ENCODE measurements around the gene C2orf66. TPM values are rescaled to one million over a fixed set of nuclear protein-coding genes. Genes with fewer than 3 reads are reported as not detected.

The C2orf66 gene
- total RNA-seq, 1 donor from 2014 or later = 0.34 TPM

DNA sequence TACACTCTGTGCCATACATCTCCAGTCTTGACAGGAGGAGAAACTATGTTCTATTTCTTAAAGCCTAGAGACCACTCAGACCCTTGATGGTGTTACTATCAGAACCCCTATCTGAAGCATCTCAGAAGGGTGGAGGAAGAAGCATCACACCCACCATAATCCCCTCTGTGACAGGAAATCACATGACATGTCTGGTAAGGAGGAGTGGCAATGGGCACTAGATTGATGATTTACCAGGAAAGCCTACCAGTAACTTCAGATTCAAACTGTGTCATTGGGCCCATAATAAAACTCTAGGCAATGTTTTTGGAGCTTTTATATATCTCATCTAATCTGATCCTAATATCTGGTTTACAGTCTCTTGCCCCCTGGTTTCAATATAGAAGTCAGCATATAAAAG lies 37.1 kb upstream of the C2orf66 start:
- TF ChIP-seq CTCF (IDR thresholded peaks at IDR 0.05; ENCODE audit: partially characterized antibody, unreplicated experiment) = no peak
- no peak overlapping the region for H3K27ac Mint-ChIP-seq (ENCODE audit: unreplicated experiment)
- no peak for DNase-seq
- no peaks in the 10 kb centered on the region for H3K9me3 Mint-ChIP-seq (ENCODE audit: unreplicated experiment)
- no peaks in the 10 kb centered on the region for H3K4me1 Mint-ChIP-seq (ENCODE audit: low read depth, unreplicated experiment)
- H3K4me3 Mint-ChIP-seq (ENCODE audit: unreplicated experiment) = no peak overlapping the region
- no peaks in the 10 kb centered on the region for H3K36me3 Mint-ChIP-seq (ENCODE audit: unreplicated experiment)
- H3K27me3 Mint-ChIP-seq (ENCODE audit: unreplicated experiment) = no peaks in the 10 kb centered on the region

DNA sequence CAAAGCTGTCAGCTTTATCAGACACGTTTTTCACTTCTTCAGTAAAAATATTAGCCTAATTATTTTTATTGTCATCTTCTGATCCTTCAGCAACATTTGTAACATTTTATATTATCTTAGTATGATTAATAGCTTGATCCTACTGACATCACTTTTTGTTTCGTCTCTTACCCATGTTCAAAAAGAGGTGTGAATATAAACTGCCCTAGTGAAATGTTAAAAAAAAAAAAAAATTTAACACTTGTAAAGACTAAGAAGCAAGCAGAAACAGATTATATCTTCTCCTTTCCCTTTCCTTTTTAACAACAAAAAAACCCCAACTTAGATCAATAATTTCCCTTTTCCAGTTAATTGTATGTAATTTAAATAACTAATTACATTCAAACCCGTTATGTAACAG lies 36.2 kb upstream of the C2orf66 start:
- DNase-seq = no peak
- no peak overlapping the region for H3K4me3 Mint-ChIP-seq (ENCODE audit: unreplicated experiment)
- H3K27me3 Mint-ChIP-seq (ENCODE audit: unreplicated experiment) = no peaks in the 10 kb centered on the region
- no peak overlapping the region for H3K27ac Mint-ChIP-seq (ENCODE audit: unreplicated experiment)
- no peaks in the 10 kb centered on the region for H3K9me3 Mint-ChIP-seq (ENCODE audit: unreplicated experiment)
- no peaks in the 10 kb centered on the region for H3K4me1 Mint-ChIP-seq (ENCODE audit: low read depth, unreplicated experiment)
- no peak for TF ChIP-seq CTCF (IDR thresholded peaks at IDR 0.05; ENCODE audit: partially characterized antibody, unreplicated experiment)
- H3K36me3 Mint-ChIP-seq (ENCODE audit: unreplicated experiment) = peaks cover 5% of the 10 kb centered on the region

DNA sequence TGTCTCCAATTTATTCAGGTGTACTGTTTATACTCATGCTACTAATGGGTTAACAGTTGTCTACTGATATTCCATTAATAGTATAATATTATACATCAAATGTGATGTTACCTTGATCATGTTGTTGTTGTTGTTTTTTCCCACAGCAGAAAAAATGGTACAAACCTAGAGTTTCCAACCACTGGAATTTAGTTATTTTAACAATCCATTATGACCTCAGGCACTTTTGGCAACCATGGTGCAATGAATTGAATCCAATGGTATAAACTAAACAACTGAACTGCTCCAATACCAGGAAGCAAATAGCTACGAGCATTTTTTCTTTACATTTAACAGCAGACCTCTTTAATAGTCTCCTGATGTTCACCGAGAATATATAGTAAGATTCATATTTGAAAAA lies 31.0 kb upstream of the C2orf66 start:
- Mint-ChIP-seq H3K27me3 (ENCODE audit: unreplicated experiment) (no peaks in the 10 kb centered on the region), H3K9me3 (ENCODE audit: unreplicated experiment) (no peaks in the 10 kb centered on the region), H3K4me1 (ENCODE audit: low read depth, unreplicated experiment) (no peaks in the 10 kb centered on the region), H3K27ac (ENCODE audit: unreplicated experiment) (no peak overlapping the region), H3K4me3 (ENCODE audit: unreplicated experiment) (no peak overlapping the region), H3K36me3 (ENCODE audit: unreplicated experiment) (peaks cover 5% of the 10 kb centered on the region)
- no peak for TF ChIP-seq CTCF (IDR thresholded peaks at IDR 0.05; ENCODE audit: partially characterized antibody, unreplicated experiment)
- no peak for DNase-seq

- Mint-ChIP-seq H3K4me3 (ENCODE audit: unreplicated experiment) (no peak overlapping the region), H3K36me3 (ENCODE audit: unreplicated experiment) (peaks cover 5% of the 10 kb centered on the region), H3K4me1 (ENCODE audit: low read depth, unreplicated experiment) (no peaks in the 10 kb centered on the region), H3K27me3 (ENCODE audit: unreplicated experiment) (no peaks in the 10 kb centered on the region), H3K9me3 (ENCODE audit: unreplicated experiment) (no peaks in the 10 kb centered on the region), H3K27ac (ENCODE audit: unreplicated experiment) (no peak overlapping the region)
- no peak for TF ChIP-seq CTCF (IDR thresholded peaks at IDR 0.05; ENCODE audit: partially characterized antibody, unreplicated experiment)
- no peak for DNase-seq
Measured at GRCh38 chr2:196839574-196839973, 30.4 kb upstream of the C2orf66 start.

DNA sequence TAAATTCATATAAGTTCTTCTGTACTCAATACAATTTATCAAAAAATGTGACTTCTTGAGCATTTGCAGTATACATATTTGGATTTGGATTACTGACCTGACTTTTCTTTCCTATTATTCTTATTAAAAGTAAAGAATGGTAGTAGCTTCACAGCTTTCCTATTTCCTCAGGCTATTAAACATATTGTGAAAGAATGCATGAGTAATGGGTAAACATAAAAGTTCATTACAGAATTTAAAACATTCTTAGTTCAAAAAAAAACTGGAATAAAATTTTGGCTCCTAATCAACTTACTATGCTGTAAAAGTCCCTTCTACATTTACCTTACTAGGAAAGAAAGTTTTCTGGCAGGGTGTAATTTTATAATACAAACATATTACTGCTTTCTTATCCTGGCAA lies 27.3 kb upstream of the C2orf66 start:
- Mint-ChIP-seq H3K36me3 (ENCODE audit: unreplicated experiment) (peaks cover 5% of the 10 kb centered on the region), H3K27ac (ENCODE audit: unreplicated experiment) (no peak overlapping the region), H3K4me3 (ENCODE audit: unreplicated experiment) (no peak overlapping the region), H3K9me3 (ENCODE audit: unreplicated experiment) (peaks cover 2% of the 10 kb centered on the region), H3K27me3 (ENCODE audit: unreplicated experiment) (no peaks in the 10 kb centered on the region), H3K4me1 (ENCODE audit: low read depth, unreplicated experiment) (no peaks in the 10 kb centered on the region)
- DNase-seq = no peak
- TF ChIP-seq CTCF (IDR thresholded peaks at IDR 0.05; ENCODE audit: partially characterized antibody, unreplicated experiment) = no peak
